B cell (primary cell): ENCODE measurements around the gene EMID1. TPM values are rescaled to one million over a fixed set of nuclear protein-coding genes. Genes with fewer than 3 reads are reported as not detected.

Source experiments
- ATAC-seq: fragments of 200-7000 bp; cut with Tn5 transposase; one replicate; pipeline ENCODE4 v1.10.0; 2021; ENCODE audit warnings: low read depth, mild to moderate bottlenecking, moderate number of reproducible peaks, moderate library complexity
- CTCF ChIA-PET: fragments of 350-600 bp; sonication (Branson Sonifier 250); formaldehyde crosslinking; loops from one replicate; lab custom pipeline; 2021; ENCODE audit warnings: antibody characterized with exemption, inconsistent platforms; lab: Charles Lee
- POLR2A ChIA-PET: fragments of 350-600 bp; sonication (Branson Sonifier 250); formaldehyde crosslinking; loops from one replicate; lab custom pipeline; 2021; ENCODE audit warnings: antibody characterized with exemption; lab: Charles Lee
- DNase-seq: peaks from one replicate; pipeline ENCODE4 v3.0.0; 2013
- H2AFZ ChIP-seq: 2 replicates; pipeline ENCODE4 v1.6.1; 2012; ENCODE audit warnings: mild to moderate bottlenecking, low read depth, low read length; ENCODE audit not compliant: insufficient read depth, poor library complexity, severe bottlenecking
- H3K27ac ChIP-seq, 2 donors: 1 replicate in 1 of 2; 2 replicates in 1 of 2; pipeline ENCODE4 v1.5.1; 2012 to 2013; ENCODE audit warnings: low read length in 2 of 2, mild to moderate bottlenecking in 2 of 2, moderate library complexity in 1 of 2
- H3K27me3 ChIP-seq, 4 experiments: fragments of 200-600 bp in 1 of 4; sonication (generic) in 1 of 4; replicated peaks in 1 of 4; 1 replicate in 2 of 4; 2 replicates in 2 of 4; pipeline versions ENCODE4 v1.6.1 to v1.7.0; 2013 to 2016; ENCODE audit warnings: low read length in 3 of 4, mild to moderate bottlenecking in 2 of 4, mixed read lengths in 1 of 4, moderate library complexity in 1 of 4; ENCODE audit not compliant: insufficient read depth in 4 of 4, control insufficient read depth in 3 of 4; ENCODE audit errors: control extremely low read depth in 1 of 4
- H3K36me3 ChIP-seq, 2 experiments: replicated peaks in 1 of 2; 1 replicate in 1 of 2; 2 replicates in 1 of 2; pipeline versions ENCODE4 v1.6.1 to v1.7.1; 2013; ENCODE audit warnings: low read length in 1 of 2; ENCODE audit not compliant: insufficient read depth in 2 of 2, control insufficient read depth in 1 of 2; ENCODE audit errors: control extremely low read depth in 1 of 2, extremely low read depth in 1 of 2
- H3K4me1 ChIP-seq, 2 donors: fragments of 200-600 bp in 1 of 2; sonication (generic) in 1 of 2; 1 replicate in 1 of 2; 2 replicates in 1 of 2; pipeline versions ENCODE4 v1.5.1 to v1.6.1; 2013 to 2017; ENCODE audit warnings: low read length in 2 of 2; ENCODE audit not compliant: control insufficient read depth in 2 of 2, insufficient read depth in 2 of 2
- H3K4me2 ChIP-seq: replicated peaks from 2 replicates; pipeline ENCODE3; 2012; ENCODE audit warnings: mild to moderate bottlenecking, low read depth, low read length; ENCODE audit not compliant: poor library complexity, severe bottlenecking
- H3K4me3 ChIP-seq, 5 experiments: fragments of 200-600 bp in 1 of 5; sonication (generic) in 1 of 5; 1 replicate in 3 of 5; 2 replicates in 2 of 5; pipeline versions ENCODE4 v1.5.1 to v1.7.0; 2011 to 2016; ENCODE audit warnings: low read length in 4 of 5, mild to moderate bottlenecking in 4 of 5, low read depth in 2 of 5, control low read depth in 1 of 5, moderate library complexity in 1 of 5; ENCODE audit not compliant: insufficient read depth in 1 of 5; ENCODE audit errors: control extremely low read depth in 1 of 5, extremely low read depth in 1 of 5
- H3K79me2 ChIP-seq: fragments of 200-600 bp; sonication (generic); one replicate; pipeline ENCODE4 v1.6.0; 2016; ENCODE audit warnings: low read length; ENCODE audit not compliant: control insufficient read depth, insufficient read depth
- H3K9ac ChIP-seq: fragments of 200-600 bp; sonication (generic); 2 replicates; pipeline ENCODE4 v1.6.1; 2017; ENCODE audit warnings: mild to moderate bottlenecking, low read length, moderate library complexity
- H3K9me3 ChIP-seq, 3 donors: one replicate each; pipeline versions ENCODE4 v1.6.1 to v1.7.1; 2013; ENCODE audit warnings: low read length in 2 of 3; ENCODE audit not compliant: control insufficient read depth in 2 of 3, insufficient read depth in 1 of 3; ENCODE audit errors: control extremely low read depth in 1 of 3
- H4K20me1 ChIP-seq: 2 replicates; pipeline ENCODE4 v1.6.0; 2012; ENCODE audit warnings: mild to moderate bottlenecking, low read length; ENCODE audit not compliant: insufficient read depth, control insufficient read depth, poor library complexity, severe bottlenecking
- H3K27ac Mint-ChIP-seq: one replicate; pipeline ENCODE4 v1.8.0; 2021; ENCODE audit warnings: mixed read lengths
- H3K27me3 Mint-ChIP-seq: one replicate; pipeline ENCODE4 v1.8.0; 2021; ENCODE audit warnings: mixed read lengths
- H3K4me1 Mint-ChIP-seq: one replicate; pipeline ENCODE4 v1.8.0; 2021; ENCODE audit warnings: mixed read lengths
- H3K4me3 Mint-ChIP-seq: one replicate; pipeline ENCODE4 v1.8.0; 2021; ENCODE audit warnings: mixed read lengths
- H3K9me3 Mint-ChIP-seq: one replicate; pipeline ENCODE4 v1.8.0; 2022; ENCODE audit warnings: mixed read lengths; ENCODE audit not compliant: insufficient read depth
- EZH2 ChIP-seq: IDR thresholded peaks from 2 replicates; pipeline ENCODE4 v1.6.1; 2012; ENCODE audit warnings: borderline replicate concordance, low read depth, mild to moderate bottlenecking, moderate library complexity, low read length; ENCODE audit not compliant: insufficient read depth, poor library complexity, severe bottlenecking
- WGBS: methylation state at CpG from one replicate; pipeline ENCODE4 v1.1.5; 2013; ENCODE audit warnings: missing lambda C conversion rate; ENCODE audit not compliant: insufficient coverage; 5-methylcytosine and 5-hydroxymethylcytosine counted together
- intact Hi-C: fragments of 100-400 bp; cut with micrococcal nuclease; formaldehyde crosslinking; loops from one replicate; pipeline ENCODE4 v1.10.0; 2022
- polyA plus RNA-seq: library from polyadenylated mRNA; depleted of rRNA; stranded (reverse); fragments of >200 nt; gene quantifications from 2 replicates; pipeline ENCODE4 v1.2.3, GENCODE V29; 2012
- small RNA-seq: library from RNA; depleted of rRNA; stranded (forward); fragments of <200 nt; gene quantifications from one replicate; pipeline ENCODE3, GENCODE V24; 2012; ENCODE audit warnings: low replicate concordance, low read depth; ENCODE audit not compliant: insufficient read length
- total RNA-seq, 2 donors: library from RNA; stranded (reverse); fragments of 120-200 nt in 1 of 2; gene quantifications; 1 replicate in 1 of 2; 2 replicates in 1 of 2; pipeline versions ENCODE4 v1.2.3 to v1.2.4, GENCODE V29; 2013 to 2022
- TF ChIP-seq, protein P1 (sequence below): fragments of 200-600 bp; IDR thresholded peaks from one replicate; pipeline ENCODE4 v1.8.0; 2022; ENCODE audit warnings: antibody characterized with exemption, mild to moderate bottlenecking

EMID1 gene
- total and polyA plus RNA-seq, 2 donors (not counting 1 experiment from before 2014, with no cell fraction given): not detected

DNA sequence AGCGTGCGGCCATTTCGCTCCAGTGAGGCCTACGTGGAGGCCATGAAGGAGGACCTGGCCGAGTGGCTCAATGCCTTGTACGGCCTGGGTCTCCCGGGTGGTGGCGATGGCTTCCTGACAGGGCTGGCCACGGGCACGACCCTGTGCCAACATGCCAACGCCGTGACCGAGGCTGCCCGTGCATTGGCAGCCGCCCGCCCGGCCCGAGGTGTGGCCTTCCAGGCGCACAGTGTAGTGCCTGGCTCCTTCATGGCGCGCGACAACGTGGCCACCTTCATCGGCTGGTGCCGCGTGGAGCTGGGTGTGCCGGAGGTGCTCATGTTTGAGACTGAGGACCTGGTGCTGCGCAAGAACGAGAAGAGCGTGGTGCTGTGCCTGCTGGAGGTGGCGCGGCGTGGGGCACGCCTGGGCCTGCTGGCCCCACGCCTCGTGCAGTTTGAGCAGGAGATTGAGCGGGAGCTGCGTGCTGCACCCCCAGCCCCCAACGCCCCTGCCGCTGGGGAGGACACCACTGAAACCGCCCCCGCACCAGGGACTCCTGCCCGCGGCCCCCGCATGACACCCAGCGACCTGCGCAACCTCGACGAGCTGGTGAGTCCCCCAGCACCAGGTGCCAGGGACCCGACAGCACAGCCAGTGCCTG is 102.6 kb downstream of the EMID1 start:
- WGBS: 89% methylated on average over 49 of the region's 50 CpGs
- no peak overlapping the region for H3K27ac Mint-ChIP-seq
- intact Hi-C loops: no loop called here
- H3K27ac ChIP-seq: no peak overlapping the region
- ChIA-PET CTCF (no interaction called here), POLR2A (no interaction called here)
- H4K20me1 ChIP-seq: peaks cover under 1% of the 10 kb centered on the region
- no peak for TF ChIP-seq EZH2
- H3K4me3 Mint-ChIP-seq: no peak overlapping the region
- H3K9ac ChIP-seq: no peak overlapping the region
- peaks cover 0 to 62% (median 26%) of the 10 kb centered on the region in 4 experiments for H3K27me3 ChIP-seq
- DNase-seq: no peak
- peaks cover 22 to 35% of the 10 kb centered on the region in 2 donors for H3K4me1 ChIP-seq
- peaks cover 2% of the 10 kb centered on the region for H3K79me2 ChIP-seq
- peaks cover 37% of the 10 kb centered on the region for H3K27me3 Mint-ChIP-seq
- ATAC-seq: no peak
- H3K9me3 ChIP-seq: peaks cover 0 to 22% (median 0%) of the 10 kb centered on the region in 3 donors
- H3K4me2 ChIP-seq: no peak overlapping the region
- H3K4me3 ChIP-seq: no peak overlapping the region
- H2AFZ ChIP-seq: no peak overlapping the region
- peaks cover 30% of the 10 kb centered on the region for H3K4me1 Mint-ChIP-seq
- H3K9me3 Mint-ChIP-seq: no peaks in the 10 kb centered on the region
- H3K36me3 ChIP-seq: no peaks in the 10 kb centered on the region

DNA sequence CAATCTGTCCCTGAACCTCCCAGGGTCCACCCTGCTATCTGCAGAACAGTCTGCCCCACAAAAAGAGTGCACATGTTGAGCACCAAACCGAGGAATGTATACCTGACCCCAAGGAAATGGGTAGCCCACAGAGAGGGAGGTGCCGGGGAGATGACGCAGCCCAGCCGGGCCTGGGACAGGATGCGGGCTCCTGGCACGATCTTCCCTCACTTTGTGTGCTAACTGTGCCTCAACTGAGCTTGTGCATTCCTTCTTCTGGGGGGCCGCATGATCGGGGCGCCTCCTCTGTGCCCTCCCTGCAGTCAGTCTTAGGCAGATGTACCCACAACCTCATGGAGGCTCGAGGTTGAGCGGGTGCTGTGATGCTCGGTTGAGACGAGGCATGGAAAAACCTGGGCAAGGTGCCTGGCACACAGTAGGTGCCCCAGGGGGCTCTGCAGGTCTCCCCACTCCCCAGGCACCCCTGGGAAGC is 103.1 kb downstream of the EMID1 start:
- Histone ChIP-seq H4K20me1 (peaks cover 4% of the 10 kb centered on the region), H3K4me1 (peaks cover 27 to 40% of the 10 kb centered on the region in 2 donors), H3K27me3 (peaks cover 0 to 68% (median 30%) of the 10 kb centered on the region in 4 experiments), H2AFZ (no peak overlapping the region), H3K9ac (no peak overlapping the region), H3K9me3 (peaks cover 0 to 27% (median 0%) of the 10 kb centered on the region in 3 donors), H3K4me2 (no peak overlapping the region), H3K79me2 (peaks cover 2% of the 10 kb centered on the region), H3K27ac (no peak overlapping the region), H3K4me3 (no peak overlapping the region), H3K36me3 (no peaks in the 10 kb centered on the region)
- ATAC-seq: no peak
- CTCF ChIA-PET: no interaction called here
- H3K27me3 Mint-ChIP-seq: peaks cover 41% of the 10 kb centered on the region
- no peak overlapping the region for H3K4me3 Mint-ChIP-seq
- peaks cover 34% of the 10 kb centered on the region for H3K4me1 Mint-ChIP-seq
- intact Hi-C loops: no loop called here
- no peaks in the 10 kb centered on the region for H3K9me3 Mint-ChIP-seq
- TF ChIP-seq, protein P1, sequence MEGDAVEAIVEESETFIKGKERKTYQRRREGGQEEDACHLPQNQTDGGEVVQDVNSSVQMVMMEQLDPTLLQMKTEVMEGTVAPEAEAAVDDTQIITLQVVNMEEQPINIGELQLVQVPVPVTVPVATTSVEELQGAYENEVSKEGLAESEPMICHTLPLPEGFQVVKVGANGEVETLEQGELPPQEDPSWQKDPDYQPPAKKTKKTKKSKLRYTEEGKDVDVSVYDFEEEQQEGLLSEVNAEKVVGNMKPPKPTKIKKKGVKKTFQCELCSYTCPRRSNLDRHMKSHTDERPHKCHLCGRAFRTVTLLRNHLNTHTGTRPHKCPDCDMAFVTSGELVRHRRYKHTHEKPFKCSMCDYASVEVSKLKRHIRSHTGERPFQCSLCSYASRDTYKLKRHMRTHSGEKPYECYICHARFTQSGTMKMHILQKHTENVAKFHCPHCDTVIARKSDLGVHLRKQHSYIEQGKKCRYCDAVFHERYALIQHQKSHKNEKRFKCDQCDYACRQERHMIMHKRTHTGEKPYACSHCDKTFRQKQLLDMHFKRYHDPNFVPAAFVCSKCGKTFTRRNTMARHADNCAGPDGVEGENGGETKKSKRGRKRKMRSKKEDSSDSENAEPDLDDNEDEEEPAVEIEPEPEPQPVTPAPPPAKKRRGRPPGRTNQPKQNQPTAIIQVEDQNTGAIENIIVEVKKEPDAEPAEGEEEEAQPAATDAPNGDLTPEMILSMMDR: no peak
- no peak for TF ChIP-seq EZH2
- POLR2A ChIA-PET: no interaction called here
- H3K27ac Mint-ChIP-seq: no peak overlapping the region
- no peak for DNase-seq
- 79% methylated on average over 13 of the region's 13 CpGs for WGBS

Small RNAs within 50 kb of the gene (small RNA-seq; reads per million reads assigned to genes)
- gene RNU6-1219P: not detected

Other genes starting within 250 kb of the EMID1 start
- not detected in 2 replicates for gene C22orf31, start 144.1 kb upstream of the EMID1 start, total RNA-seq
- not detected in 2 replicates for gene C22orf31, start 144.1 kb upstream of the EMID1 start, polyA plus RNA-seq
- gene KREMEN1, start 132.9 kb upstream of the EMID1 start, total RNA-seq: not detected in 2 replicates
- 0.01 TPM in 1 of 2 replicates, not detected in the other for gene KREMEN1, start 132.9 kb upstream of the EMID1 start, polyA plus RNA-seq
- 11.4 and 11.9 TPM in 2 replicates for gene RHBDD3, start 62.1 kb downstream of the EMID1 start, total RNA-seq
- 11.6 and 12.5 TPM in 2 replicates for gene RHBDD3, start 62.1 kb downstream of the EMID1 start, polyA plus RNA-seq
- gene EWSR1, start 62.4 kb downstream of the EMID1 start, total RNA-seq: 289 and 295 TPM in 2 replicates
- gene EWSR1, start 62.4 kb downstream of the EMID1 start, polyA plus RNA-seq: 281 and 328 TPM in 2 replicates
- not detected in 2 replicates for gene GAS2L1, start 100.8 kb downstream of the EMID1 start, total RNA-seq
- 0.25 and 0.36 TPM in 2 replicates for gene GAS2L1, start 100.8 kb downstream of the EMID1 start, polyA plus RNA-seq
- gene RASL10A, start 109.8 kb downstream of the EMID1 start, total RNA-seq: 4.7 and 5.6 TPM in 2 replicates
- gene RASL10A, start 109.8 kb downstream of the EMID1 start, polyA plus RNA-seq: 1.8 and 2.8 TPM in 2 replicates
- gene AP1B1, start 182.7 kb downstream of the EMID1 start, total RNA-seq: 162 and 174 TPM in 2 replicates
- 124 and 139 TPM in 2 replicates for gene AP1B1, start 182.7 kb downstream of the EMID1 start, polyA plus RNA-seq
- gene RFPL1, start 232.7 kb downstream of the EMID1 start, total RNA-seq: not detected in 2 replicates
- not detected in 2 replicates for gene RFPL1, start 232.7 kb downstream of the EMID1 start, polyA plus RNA-seq